Fibroblast of skin of left biceps (primary cell): ENCODE results near the gene PSMB3.
"Not testable (repeated sequence)": the region's sequence is repeated elsewhere in the genome, so short reads cannot be mapped to it uniquely, and the experiment has no call there.

ENCODE experiments used
- DNase-seq, 2 experiments: peaks; one replicate each; pipeline ENCODE4 v3.0.0-alpha.2; 2013; ENCODE audit warnings: low read depth in 2 of 2

Gene PSMB3

DNA sequence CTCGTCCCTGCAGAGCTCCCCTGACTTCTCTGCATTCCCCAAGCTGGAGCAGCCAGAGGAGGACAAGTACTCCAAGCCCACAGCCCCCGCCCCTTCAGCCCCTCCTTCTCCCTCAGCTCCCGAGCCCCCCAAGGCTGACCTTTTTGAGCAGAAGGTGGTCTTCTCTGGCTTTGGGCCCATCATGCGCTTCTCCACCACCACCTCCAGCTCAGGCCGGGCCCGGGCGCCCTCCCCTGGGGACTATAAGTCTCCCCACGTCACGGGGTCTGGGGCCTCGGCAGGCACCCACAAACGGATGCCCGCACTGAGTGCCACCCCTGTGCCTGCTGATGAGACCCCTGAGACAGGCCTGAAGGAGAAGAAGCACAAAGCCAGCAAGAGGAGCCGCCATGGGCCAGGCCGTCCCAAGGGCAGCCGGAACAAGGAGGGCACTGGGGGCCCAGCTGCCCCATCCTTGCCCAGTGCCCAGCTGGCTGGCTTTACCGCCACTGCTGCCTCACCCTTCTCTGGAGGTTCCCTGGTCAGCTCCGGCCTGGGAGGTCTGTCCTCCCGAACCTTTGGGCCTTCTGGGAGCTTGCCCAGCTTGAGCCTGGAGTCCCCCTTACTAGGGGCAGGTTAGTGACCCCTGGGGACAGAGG is 36.1 kb upstream of the PSMB3 start:
- no peak for DNase-seq

DNA sequence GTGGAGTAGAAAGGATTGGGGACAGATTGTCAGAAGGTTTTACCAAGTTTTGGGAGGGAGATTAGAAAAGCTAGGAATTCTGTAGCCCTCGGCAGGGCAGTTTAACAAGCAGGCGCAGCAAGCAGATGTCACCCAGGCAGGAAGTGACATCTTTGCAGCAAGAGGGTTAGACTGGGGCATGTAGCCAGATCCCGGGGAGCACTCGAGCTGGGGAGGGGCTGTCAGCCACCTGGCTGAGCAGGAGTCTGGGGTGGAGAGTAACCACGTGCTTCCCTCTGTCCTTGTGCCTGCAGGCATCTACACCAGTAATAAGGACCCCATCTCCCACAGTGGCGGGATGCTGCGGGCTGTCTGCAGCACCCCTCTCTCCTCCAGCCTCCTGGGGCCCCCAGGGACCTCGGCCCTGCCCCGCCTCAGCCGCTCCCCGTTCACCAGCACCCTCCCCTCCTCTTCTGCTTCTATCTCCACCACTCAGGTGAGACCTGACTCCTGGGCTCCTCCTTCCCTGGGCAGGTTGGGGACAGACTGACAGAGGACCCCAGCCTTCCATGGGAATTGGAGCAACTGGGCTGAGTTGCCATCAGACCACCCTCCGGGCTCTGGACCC is 35.3 kb upstream of the PSMB3 start:
- DNase-seq = no peak

- no peak for DNase-seq
These were observed 33.1 kb upstream of the PSMB3 start for GRCh38 chr17:38719289-38719942.

DNA sequence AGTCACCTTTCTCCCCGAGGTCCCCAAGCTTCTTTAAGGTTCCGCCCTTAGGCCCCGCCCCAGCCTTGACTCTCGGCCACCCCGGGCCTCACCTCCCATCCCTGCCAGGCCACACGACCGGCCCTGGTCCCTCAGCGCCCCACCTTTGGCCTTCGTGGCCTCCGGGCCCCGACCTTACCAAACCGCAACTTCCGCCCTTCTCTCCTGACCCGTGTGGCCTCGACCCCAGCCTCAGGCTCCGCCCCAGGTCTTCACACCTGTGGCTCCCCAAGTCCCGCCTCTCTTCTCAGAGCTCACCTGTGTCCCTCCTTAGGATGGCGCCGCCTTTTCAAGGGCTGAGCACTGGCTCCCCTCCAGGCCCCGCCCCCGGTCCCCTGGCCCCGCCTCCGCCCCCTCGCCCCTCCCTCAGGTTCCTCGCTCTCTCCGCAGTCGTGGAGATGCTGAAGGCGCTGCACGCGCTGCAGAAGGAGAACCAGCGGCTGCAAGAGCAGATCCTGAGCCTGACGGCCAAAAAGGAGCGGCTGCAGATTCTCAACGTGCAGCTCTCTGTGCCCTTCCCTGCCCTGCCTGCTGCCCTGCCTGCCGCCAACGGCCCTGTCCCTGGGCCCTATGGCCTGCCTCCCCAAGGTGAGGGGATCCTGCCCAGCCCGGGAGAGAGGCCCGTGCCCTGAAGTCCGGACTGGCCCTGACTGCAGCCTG is 32.4 kb upstream of the PSMB3 start:
- no peak for DNase-seq

DNA sequence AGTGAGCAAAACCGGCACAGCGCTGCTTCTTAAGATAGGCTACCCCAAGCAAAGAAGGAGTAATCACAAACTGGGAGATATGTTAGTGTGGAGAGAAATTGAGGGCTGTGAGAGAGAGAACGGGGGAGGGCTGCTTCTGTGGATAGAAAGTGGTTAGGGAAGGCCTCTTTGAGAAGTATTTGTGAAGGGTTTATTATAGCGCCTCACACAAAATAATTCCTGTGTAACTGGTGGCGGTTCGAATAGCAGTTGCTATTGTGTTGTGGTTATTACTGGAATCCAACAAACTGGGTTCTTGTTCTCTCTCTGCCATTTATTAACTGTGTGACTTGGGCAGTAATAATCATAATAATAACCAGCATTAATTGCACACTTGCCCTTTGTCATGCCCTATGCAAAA is 31.6 kb upstream of the PSMB3 start:
- no peak for DNase-seq

GRCh38 chr17:38721802-38722201 is 30.7 kb upstream of the PSMB3 start:
- DNase-seq = no peak

DNA sequence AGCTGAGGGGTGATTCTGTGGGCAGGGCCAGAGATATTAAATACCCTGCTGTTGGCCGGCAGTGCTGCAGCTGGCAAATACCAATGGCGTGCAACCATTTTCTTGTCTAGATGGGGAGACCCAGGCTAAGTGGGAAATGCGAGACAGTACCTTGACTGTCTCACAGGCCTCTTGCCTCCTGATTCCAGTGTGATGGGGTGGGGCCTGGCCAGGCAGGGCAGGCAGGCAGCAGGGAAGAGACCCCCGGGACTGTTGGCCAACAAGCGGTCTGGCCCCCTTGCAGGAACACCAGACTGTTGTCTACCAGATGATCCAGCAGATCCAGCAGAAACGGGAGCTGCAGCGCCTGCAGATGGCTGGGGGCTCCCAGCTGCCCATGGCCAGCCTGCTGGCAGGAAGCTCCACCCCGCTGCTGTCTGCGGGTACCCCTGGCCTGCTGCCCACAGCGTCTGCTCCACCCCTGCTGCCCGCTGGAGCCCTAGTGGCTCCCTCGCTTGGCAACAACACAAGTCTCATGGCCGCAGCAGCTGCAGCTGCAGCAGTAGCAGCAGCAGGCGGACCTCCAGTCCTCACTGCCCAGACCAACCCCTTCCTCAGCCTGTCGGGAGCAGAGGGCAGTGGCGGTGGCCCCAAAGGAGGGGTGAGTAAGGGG is 28.1 kb upstream of the PSMB3 start:
- no peak for DNase-seq

DNA sequence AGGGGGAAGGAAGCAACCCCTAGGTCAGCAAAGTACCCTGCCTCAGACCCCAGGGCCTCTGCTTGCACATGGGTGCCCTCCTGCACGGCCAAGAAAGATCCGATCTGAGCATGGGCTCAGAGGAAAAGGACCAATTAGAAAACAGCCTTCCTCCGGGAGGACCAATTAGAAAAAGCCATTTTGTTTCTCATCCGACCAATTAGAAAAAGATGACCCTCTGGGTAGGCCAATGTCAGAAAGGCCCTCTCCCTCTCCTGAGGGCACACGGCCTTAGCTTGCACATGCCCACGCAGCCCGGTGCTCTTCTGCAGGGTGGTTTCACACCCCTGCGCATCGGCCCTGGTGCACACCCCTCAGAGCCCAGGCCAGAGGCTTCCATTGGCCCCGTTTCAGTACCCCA is 27.5 kb upstream of the PSMB3 start:
- no peak for DNase-seq

DNA sequence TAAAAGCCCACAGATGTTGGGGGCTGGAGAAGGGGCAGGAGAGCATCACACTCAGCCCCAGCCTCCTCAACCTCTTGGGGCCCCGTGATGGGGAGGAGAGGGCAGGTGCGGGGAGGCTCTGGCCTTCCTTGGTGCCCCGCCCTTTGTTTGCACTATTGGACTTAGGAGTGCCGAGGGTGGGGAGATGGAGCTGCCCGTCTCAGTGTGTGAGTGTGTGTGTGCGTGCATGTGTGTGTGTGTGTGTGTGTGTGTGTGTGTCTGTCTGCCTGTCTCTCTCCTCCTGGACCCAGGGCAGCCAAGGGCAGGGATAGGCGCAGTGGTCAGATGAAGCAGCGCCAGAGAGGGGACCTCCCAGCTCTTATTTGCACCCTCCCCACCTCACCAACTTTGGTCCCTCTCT is 26.4 kb upstream of the PSMB3 start:
- not testable (repeated sequence) for DNase-seq

DNA sequence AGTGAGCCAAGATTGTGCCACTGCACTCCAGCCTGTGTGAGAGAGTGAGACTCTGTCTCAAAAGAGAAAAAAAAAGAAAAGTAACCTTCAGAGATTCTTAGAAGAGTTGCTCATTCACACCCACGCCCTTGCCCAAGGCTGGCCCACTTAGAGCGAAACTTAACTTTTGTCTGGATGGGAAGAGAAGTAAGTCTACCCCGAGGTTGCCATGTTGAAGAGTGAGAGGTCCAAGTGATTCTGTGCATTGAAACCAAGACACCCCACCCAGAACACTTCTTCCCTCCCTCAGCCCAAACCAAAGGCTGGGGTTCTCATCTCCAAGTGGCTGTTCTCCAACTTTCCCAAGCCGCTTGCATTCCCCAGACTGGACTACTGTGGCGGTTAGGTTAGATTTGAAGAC is 24.8 kb upstream of the PSMB3 start:
- DNase-seq = no peak

GRCh38 chr17:38728290-38728831 is 24.2 kb upstream of the PSMB3 start:
- no peak for DNase-seq

DNA sequence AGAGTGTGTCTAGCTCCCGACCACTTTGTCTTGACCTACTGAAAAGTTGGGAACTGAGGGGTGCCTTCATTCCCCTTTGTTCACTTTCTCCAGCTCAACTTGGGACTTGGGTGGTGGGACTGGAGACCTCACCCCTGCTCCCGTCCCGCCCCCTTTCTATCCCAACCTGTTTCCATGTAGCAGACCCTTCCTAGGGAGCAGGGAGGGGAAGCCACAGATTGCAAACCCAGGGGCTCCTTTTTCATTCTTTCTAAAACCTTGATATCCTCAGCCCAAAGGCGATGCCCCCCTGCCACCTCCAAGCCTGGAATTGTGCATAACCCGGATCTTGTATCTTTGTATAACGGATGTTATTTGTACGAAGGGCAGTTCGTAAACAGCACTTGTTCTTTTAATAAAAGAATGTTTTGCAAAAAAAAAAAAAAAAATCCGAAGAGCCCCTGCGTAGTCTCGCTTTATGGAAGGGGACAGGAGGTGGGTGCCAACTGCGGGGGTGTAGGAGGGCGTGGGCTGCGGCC is 23.1 kb upstream of the PSMB3 start:
- no peak for DNase-seq

GRCh38 chr17:38729886-38730525 is 22.5 kb upstream of the PSMB3 start, which contains the start of gene CISD3:
TSS of gene CISD3 (plus strand) at chr17:38730341. CDS start at chr17:38730359, 18 bp downstream.
- peak; percentile 47 to 51 for DNase-seq

- no peak for DNase-seq
These were observed 21.8 kb upstream of the PSMB3 start for GRCh38 chr17:38730526-38731379.

- no peak for DNase-seq
These were observed 20.8 kb upstream of the PSMB3 start for GRCh38 chr17:38731526-38732294.

DNA sequence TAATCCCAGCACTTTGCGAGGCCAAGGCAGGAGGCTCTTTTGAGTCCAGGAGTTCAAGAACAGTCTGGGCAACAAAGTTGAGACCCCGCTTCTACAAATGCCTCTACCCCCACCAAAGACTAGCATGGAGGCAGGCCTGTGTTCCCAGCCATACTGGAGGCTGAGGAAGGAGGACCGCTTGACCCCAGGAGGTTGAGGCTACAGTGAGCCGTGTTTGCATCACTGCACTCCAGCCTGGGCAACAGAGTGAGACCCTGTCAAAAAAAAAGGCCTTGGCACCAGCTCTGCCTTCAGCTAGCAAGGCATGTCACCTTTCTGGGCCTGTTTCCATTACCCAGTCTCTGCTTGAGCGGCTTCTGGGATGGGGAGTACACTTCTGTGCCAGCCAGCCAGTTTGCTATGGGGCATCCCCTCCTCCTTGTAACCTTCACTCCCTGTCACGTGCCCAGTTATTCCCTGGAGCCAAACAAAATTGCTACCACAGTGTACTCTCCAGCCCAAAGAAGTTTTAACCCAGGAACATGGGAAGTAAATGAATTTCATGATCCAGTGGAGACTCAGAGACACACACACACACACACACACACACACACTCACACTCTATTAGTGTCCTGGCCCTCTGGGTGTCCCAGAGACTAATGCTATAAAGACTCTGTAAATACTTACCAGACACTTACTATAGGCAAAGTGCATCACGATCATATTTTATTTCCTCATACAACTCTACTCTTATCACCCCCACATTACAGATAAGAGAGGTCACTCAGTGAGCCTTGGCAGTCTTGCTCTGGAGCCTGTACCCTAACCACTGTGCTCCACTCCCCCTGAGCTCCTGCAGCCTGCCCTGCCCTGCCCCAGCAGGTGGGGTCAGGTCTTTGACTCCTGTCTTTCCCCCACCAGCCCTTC is 19.9 kb upstream of the PSMB3 start:
- DNase-seq = no peak

DNA sequence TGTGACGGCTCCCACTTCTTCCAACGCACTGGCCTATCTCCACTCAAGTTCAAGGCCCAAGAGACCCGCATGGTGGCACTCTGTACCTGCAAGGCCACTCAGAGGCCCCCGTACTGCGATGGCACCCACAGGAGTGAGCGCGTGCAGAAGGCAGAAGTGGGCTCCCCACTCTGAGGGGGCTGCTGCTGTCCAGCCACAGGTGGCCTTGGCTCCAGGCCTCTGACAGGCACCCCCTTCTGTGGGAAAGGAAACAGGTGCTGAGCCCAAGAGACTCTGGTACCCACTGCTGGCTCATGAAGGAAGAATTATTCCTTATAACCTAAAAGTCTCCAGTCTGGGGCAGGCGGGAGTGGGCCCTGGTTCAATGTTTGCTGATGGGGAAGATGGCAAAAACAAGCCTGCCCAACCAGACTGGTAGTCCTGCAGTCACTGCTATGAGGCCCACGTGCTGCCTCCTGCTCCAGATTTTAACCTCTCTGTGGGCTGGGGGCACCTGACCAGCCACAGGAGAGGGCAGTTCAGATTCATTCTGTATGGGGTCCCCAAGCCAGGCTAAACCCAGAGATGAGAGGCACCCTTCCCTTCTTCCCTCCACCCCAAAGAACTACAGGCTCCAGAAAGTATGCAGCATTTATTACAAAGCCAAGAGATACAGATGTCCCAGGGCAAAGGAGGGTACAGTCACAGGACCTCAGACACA is 19.1 kb upstream of the PSMB3 start:
- DNase-seq = no peak
